Measurements from ENCODE around the gene STAT3. TPM values are rescaled to one million over a fixed set of nuclear protein-coding genes. Genes with fewer than 3 reads are reported as not detected.
"Not testable (repeated sequence)": the region's sequence is repeated elsewhere in the genome, so short reads cannot be mapped to it uniquely, and the experiment has no call there.

STAT3 gene
- total RNA-seq, 1 donor, result 180 TPM

DNA sequence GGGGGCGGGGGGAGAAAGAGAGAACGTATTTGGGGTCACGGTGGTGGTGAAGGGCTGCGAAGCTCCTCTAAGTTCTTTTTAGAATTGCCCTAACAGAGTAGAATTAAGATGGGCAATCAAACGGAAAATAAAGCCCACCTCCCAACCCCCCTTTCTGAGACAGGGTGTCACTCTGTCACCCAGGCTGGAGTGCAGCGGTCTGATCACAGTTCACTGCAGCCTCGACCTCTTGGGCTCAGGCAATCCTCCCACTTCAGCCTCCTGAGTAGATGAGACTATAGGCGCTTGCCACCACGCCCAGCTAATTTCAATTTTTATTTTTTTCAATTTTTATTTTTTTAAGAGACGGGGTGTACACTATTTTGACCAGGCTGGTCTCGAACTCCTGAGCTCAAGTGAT is 35.5 kb upstream of the STAT3 start:
- TF ChIP-seq, protein P1, sequence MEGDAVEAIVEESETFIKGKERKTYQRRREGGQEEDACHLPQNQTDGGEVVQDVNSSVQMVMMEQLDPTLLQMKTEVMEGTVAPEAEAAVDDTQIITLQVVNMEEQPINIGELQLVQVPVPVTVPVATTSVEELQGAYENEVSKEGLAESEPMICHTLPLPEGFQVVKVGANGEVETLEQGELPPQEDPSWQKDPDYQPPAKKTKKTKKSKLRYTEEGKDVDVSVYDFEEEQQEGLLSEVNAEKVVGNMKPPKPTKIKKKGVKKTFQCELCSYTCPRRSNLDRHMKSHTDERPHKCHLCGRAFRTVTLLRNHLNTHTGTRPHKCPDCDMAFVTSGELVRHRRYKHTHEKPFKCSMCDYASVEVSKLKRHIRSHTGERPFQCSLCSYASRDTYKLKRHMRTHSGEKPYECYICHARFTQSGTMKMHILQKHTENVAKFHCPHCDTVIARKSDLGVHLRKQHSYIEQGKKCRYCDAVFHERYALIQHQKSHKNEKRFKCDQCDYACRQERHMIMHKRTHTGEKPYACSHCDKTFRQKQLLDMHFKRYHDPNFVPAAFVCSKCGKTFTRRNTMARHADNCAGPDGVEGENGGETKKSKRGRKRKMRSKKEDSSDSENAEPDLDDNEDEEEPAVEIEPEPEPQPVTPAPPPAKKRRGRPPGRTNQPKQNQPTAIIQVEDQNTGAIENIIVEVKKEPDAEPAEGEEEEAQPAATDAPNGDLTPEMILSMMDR (IDR thresholded peaks at IDR 0.05; ENCODE audit: insufficient read depth, low read depth, low read length), result no peak
- no peak for DNase-seq (ENCODE audit: low read depth)

DNA sequence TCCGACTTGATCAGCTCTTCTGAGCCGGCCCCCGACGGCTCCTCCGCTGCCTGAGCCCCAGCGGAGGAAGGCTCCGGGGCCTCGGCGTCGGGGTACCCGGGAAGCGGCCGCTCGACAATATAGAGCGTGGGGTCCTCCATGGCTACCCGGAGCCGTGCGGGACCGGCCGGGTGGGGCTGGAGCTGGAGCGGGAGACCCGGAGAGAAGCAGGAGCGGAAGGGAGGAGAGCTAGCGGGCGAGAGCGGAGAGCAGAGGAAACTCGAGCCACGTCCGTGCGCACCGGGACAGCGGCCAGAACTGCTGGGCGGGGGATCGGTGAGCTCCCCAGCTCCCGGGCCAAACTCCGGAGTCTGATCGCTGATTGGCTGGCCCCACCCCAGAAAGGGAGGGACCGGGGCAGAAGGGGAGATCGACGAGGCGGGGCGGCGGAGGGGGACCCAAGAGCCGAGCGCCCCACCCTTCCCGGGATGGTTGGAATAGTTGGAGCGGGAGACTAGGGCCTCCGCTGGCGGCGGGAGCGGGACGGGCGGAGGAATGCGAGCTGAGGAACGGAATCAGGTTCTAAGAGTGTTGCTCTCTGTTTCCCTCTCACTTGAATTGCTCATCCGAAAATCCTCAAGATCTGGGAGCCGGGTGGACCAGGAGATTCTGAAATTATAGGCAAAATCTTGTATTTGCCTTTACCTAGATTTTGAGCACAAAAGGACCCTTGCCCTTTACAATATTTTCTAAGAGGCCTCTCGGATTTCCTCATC is 34.9 kb upstream of the STAT3 start, which contains the start of gene CAVIN1:
Gene CAVIN1, minus strand, starts transcription at position 299 of the 755 bp plus-strand sequence. Its CDS starts 159 bp downstream, at position 140.
- TF ChIP-seq, protein P1 (IDR thresholded peaks at IDR 0.05; ENCODE audit: insufficient read depth, low read depth, low read length), result no peak
- H3K4me3 ChIP-seq (ENCODE audit: low read depth, low read length), result peak within 1 kb of the TSS; percentile 90

More for the DNA sequence above, 35.5 kb upstream of the STAT3 start:
- peak overlapping the region; percentile 90 for H3K4me3 ChIP-seq (ENCODE audit: low read depth, low read length)

DNA sequence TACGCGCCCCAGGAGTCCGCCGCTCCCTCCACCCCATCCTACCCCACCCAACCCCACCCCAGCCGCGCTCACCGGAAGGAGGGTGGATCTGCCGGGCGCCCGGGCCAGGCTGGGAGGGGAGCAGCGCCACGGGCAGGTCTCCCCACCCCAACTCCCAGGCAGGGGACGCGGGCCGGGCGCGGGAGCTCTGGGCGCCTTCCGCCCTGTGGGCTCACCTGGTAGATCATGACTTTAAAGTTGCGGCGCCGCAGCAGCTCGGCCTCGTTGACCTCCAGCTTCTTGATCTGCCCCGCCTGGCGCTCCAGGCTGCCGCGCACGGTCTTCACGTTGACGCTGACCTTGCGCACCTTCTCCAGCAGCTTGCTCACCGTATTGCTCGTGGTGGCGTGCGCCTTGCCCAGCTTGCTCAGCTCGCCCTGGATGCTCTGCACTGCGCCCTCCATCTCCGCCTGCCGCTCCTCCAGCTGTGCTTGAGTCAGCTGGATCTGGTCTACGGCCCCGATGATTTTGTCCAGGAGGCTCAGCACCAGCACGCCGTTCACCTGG is 34.2 kb upstream of the STAT3 start:
- DNase-seq (ENCODE audit: low read depth), result peak; percentile 32
- H3K4me3 ChIP-seq (ENCODE audit: low read depth, low read length), result peak overlapping the region; percentile 90
- TF ChIP-seq, protein P1 (IDR thresholded peaks at IDR 0.05; ENCODE audit: insufficient read depth, low read depth, low read length), result no peak

More for the DNA sequence above, 34.9 kb upstream of the STAT3 start, which contains the start of gene CAVIN1:
- peak; percentile 98 for DNase-seq (ENCODE audit: low read depth)

DNA sequence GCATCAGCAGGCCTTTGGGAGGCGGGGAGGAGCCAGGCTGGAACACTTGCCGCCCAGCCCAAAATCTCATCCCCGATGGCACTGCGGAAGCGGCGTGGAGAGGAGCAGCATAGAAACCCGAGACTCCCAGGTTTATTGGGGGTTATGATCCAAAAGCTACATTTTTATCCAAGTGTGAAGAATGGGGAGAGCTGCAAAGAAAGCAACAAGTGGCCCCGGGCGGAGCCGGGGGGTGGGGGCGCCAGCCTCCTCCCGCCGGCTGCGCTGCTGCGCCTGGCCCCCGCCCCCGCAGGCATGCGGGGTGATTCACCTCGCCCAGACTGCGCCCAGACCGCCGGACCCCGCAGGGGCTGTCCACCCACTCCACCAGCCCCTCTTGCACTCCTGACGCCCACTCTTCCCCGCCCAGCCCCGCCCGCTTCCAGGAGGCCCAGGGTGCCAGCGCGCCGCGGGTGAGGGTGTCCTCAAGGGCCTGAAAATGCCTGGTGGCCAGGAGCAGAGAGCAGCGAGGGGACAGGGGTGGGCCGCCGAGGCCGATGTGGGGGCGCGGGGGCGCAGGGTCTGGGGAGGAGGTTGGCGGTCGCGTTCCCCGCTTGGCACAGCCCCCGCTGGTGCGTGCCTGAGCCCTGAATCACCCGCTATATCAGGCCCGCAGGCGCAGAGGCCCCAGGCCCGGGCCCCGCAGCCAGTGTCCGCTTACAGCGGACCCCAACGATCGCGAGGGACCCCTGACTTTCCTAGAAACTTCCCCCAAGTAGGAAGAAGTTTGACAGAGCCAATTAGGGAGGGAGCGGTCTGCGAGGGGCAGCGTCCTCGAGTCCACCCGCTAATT is 33.5 kb upstream of the STAT3 start:
- peak overlapping the region; percentile 90 for H3K4me3 ChIP-seq (ENCODE audit: low read depth, low read length)
- DNase-seq (ENCODE audit: low read depth), result peak; percentile 60
- TF ChIP-seq, protein P1 (IDR thresholded peaks at IDR 0.05; ENCODE audit: insufficient read depth, low read depth, low read length), result no peak

DNA sequence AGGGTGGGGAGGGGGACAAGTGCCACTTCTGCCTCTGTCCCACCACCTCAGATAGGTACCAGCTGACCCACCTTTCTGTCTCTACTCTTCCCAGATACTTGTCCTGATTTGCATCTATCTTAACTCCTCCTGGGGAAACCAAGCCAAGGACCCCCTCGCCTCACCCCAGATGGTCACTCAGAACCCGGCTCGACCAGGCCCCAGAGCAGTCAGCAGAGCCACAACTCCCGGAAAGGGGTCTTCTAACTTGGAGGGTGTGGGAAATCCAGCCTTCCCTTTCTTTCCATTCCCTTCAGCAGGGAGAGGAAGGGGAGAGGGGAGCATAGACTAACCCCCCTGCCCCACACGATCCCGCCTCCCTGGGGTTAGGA is 32.9 kb upstream of the STAT3 start:
- no peak for DNase-seq (ENCODE audit: low read depth)
- peak overlapping the region; percentile 90 for H3K4me3 ChIP-seq (ENCODE audit: low read depth, low read length)
- TF ChIP-seq, protein P1 (IDR thresholded peaks at IDR 0.05; ENCODE audit: insufficient read depth, low read depth, low read length), result no peak

DNA sequence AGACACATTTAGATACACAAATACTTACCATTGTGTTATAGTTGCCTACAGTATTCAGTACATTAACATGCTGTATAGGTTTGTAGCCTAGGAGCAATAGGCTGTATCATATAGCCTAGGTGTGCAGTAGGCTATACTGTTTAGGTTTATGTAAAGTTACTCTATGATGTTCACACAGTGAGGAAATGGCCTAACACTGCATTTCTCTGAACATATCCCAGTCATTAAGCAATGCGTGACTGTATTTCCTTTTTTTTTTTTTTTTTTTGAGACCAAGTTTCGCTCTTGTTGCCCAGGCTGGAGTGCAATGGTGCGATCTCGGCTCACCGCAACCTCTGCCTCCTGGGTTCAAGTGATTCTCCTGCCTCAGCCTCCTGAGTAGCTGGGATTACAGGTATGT is 29.7 kb upstream of the STAT3 start:
- DNase-seq (ENCODE audit: low read depth); H3K4me3 ChIP-seq (ENCODE audit: low read depth, low read length): not testable (repeated sequence)
